Measurements from ENCODE around the gene CHD6. TPM values are rescaled to one million over a fixed set of nuclear protein-coding genes. Genes with fewer than 3 reads are reported as not detected.

Gene CHD6, protein sequence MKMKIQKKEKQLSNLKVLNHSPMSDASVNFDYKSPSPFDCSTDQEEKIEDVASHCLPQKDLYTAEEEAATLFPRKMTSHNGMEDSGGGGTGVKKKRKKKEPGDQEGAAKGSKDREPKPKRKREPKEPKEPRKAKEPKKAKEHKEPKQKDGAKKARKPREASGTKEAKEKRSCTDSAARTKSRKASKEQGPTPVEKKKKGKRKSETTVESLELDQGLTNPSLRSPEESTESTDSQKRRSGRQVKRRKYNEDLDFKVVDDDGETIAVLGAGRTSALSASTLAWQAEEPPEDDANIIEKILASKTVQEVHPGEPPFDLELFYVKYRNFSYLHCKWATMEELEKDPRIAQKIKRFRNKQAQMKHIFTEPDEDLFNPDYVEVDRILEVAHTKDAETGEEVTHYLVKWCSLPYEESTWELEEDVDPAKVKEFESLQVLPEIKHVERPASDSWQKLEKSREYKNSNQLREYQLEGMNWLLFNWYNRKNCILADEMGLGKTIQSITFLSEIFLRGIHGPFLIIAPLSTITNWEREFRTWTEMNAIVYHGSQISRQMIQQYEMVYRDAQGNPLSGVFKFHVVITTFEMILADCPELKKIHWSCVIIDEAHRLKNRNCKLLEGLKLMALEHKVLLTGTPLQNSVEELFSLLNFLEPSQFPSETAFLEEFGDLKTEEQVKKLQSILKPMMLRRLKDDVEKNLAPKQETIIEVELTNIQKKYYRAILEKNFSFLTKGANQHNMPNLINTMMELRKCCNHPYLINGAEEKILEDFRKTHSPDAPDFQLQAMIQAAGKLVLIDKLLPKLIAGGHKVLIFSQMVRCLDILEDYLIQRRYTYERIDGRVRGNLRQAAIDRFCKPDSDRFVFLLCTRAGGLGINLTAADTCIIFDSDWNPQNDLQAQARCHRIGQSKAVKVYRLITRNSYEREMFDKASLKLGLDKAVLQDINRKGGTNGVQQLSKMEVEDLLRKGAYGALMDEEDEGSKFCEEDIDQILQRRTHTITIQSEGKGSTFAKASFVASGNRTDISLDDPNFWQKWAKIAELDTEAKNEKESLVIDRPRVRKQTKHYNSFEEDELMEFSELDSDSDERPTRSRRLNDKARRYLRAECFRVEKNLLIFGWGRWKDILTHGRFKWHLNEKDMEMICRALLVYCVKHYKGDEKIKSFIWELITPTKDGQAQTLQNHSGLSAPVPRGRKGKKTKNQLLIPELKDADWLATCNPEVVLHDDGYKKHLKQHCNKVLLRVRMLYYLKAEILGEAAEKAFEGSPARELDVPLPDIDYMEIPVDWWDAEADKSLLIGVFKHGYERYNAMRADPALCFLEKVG (N-terminal part only)
- total RNA-seq: 10 to 100 TPM; 24.7 to 89.7 (median 36.6) TPM

DNA sequence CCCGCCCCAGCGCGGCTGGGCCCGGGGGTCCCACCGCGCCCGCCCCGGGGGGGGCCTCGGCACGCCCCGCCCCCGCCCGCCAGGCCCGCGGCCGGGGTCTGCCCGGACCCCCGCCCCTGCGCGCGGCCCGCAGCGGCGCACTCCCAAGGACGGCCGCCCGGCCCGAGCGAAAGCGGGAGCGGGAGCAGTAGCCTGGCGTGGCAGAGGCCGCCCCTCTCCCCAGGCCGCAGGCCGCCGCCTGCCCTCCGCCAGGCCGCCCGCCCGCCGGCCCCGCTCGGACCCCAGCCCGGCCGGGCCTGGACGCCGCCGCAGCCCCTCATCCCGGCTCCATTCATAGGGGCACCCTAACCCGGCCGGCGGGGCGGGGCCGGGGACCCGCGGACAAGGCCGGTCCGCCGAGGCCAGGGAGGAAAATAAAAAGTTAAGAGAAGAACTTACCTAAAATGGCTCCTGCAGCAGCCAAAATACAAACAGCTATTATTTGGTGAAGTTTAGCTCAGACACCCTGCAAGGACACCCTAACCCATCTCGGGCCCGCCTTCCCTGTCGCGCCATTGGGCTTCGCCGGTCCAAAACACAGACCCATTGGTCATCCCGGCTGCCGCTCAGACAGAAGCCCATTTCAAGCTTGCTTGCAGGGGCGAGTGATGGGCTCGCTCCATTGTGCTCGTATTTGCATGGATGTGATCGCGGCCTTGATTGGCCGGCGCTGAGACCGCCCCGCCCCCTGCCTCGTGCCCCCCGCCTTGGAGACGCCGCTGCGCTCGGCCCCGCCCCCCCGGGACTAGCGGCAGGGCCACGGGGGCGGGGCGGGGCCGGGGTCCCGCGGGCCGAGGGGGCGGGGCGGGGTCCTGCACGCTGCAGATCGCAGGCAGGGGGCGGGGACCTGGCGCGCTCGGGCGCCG, at the start of gene CHD6:
CHD6 (minus strand) TSS at position 476 of the 905 bp plus-strand sequence. CDS start 67,040 bp downstream, outside the sequence.
- Histone ChIP-seq H3K9me3 (no peaks in the 10 kb centered on the region), H3K27ac (peak within 1 kb of the TSS; percentile 96), H3K36me3 (no peaks in the 10 kb centered on the region), H3K4me1 (peaks cover 39% of the 10 kb centered on the region), H3K27me3 (no peaks in the 10 kb centered on the region), H3K4me3 (peak within 1 kb of the TSS; percentile 92)
- under 1% methylated on average over 26 of the region's 102 CpGs for WGBS
- TF ChIP-seq, protein P1, sequence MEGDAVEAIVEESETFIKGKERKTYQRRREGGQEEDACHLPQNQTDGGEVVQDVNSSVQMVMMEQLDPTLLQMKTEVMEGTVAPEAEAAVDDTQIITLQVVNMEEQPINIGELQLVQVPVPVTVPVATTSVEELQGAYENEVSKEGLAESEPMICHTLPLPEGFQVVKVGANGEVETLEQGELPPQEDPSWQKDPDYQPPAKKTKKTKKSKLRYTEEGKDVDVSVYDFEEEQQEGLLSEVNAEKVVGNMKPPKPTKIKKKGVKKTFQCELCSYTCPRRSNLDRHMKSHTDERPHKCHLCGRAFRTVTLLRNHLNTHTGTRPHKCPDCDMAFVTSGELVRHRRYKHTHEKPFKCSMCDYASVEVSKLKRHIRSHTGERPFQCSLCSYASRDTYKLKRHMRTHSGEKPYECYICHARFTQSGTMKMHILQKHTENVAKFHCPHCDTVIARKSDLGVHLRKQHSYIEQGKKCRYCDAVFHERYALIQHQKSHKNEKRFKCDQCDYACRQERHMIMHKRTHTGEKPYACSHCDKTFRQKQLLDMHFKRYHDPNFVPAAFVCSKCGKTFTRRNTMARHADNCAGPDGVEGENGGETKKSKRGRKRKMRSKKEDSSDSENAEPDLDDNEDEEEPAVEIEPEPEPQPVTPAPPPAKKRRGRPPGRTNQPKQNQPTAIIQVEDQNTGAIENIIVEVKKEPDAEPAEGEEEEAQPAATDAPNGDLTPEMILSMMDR (IDR thresholded peaks at IDR 0.05): no peak
- TF ChIP-seq POLR2AphosphoS5 (IDR thresholded peaks at IDR 0.05) (peak in 2 of 3 donors; percentile 11 to 47), POLR2A (IDR thresholded peaks at IDR 0.05) (peak in 1 of 2 donors; percentile 51), EP300 (IDR thresholded peaks at IDR 0.05) (no peak)
- peak; percentile 99 for DNase-seq (ENCODE audit: low spot score in 2 of 2)

DNA sequence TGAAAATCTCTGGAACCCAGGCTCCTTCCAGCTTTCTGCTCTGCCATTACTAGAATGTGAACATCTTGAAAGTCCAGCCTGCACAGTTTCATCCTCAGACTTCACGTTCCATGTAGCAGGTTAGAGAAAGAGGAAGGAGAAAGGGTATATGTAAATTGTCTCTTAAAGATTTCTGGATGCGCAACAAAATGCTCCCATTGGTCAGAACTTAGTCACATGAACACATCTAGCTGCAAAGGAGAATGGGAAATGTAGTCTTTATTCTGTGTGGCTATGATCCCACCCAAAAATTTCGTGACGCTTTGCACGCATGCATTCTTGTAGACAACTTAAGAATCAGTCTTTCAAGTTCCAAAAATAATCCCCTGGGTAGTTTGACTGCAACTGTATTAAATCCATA, 46.4 kb upstream of the CHD6 start:
- 57% methylated on average over 5 of the region's 5 CpGs for WGBS
- no peak overlapping the region for H3K4me3 ChIP-seq
- H3K27me3 ChIP-seq: peaks cover 3% of the 10 kb centered on the region
- H3K9me3 ChIP-seq: no peaks in the 10 kb centered on the region
- no peak overlapping the region for H3K27ac ChIP-seq
- TF ChIP-seq POLR2A (IDR thresholded peaks at IDR 0.05) (no peak), POLR2AphosphoS5 (IDR thresholded peaks at IDR 0.05) (no peak), EP300 (IDR thresholded peaks at IDR 0.05) (no peak)
- TF ChIP-seq, protein P1 (IDR thresholded peaks at IDR 0.05): no peak
- no peak for DNase-seq (ENCODE audit: low spot score in 2 of 2)
- H3K36me3 ChIP-seq: no peaks in the 10 kb centered on the region
- H3K4me1 ChIP-seq: no peaks in the 10 kb centered on the region

DNA sequence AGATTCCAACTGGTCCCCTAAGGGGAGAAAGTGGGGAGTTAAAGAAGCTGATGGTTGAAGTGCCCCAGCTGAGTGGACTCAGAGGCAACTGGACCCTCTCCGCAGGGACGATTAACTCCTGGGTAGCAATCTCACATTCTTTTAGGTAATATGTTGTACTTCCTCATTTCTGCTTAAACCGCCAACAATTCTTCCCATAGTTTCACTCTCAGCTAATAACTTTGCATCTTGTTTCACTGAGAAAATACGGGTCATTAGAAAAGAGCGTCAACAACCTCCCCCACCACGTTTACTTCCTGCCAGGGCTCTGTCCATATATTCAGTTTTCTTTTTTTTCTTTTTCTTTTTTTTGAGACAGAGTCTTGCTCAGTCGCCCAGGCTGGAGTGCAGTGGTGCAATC, 39.5 kb upstream of the CHD6 start:
- Histone ChIP-seq H3K9me3 (no peaks in the 10 kb centered on the region), H3K4me3 (no peak overlapping the region), H3K36me3 (no peaks in the 10 kb centered on the region), H3K27ac (no peak overlapping the region), H3K27me3 (peaks cover 6% of the 10 kb centered on the region), H3K4me1 (no peaks in the 10 kb centered on the region)
- TF ChIP-seq POLR2AphosphoS5 (IDR thresholded peaks at IDR 0.05): no peak
- TF ChIP-seq EP300 (IDR thresholded peaks at IDR 0.05): no peak
- TF ChIP-seq, protein P1 (IDR thresholded peaks at IDR 0.05): no peak
- TF ChIP-seq POLR2A (IDR thresholded peaks at IDR 0.05): no peak
- WGBS: 65% methylated on average over 7 of the region's 7 CpGs
- no peak for DNase-seq (ENCODE audit: low spot score in 2 of 2)

DNA sequence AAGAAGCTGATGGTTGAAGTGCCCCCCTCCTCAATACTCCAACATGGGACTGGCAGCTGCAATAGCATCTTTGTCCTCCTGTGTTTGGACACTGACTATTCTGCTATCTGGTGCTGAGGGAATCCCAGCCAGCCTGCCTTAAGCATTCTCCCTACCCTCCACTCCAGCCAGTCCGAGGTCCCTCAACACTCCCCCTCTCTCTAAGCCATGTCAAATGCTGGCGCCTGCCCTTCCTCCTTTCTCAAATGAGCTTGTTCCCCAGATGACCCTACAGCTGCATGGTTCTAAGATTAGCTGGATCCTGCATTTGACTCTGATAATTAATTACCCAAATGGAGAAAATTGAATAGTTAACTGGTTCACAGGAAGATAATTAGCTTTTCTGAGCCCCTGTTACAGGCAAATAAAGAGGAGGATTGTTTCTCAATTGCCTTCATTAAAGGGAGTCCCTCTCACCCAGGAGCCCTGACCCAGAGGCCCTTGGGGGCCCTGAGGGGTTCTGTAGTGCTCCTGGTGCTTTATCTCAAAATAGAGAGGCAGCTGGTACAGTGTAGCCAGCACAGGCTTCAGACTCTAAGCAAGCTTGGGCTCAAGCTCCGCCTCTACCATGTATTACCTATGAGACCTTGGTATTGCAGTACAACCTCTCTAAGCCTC, 37.9 kb upstream of the CHD6 start:
- Histone ChIP-seq H3K27ac (no peak overlapping the region), H3K36me3 (no peaks in the 10 kb centered on the region), H3K4me3 (no peak overlapping the region), H3K27me3 (peaks cover 4% of the 10 kb centered on the region), H3K9me3 (no peaks in the 10 kb centered on the region), H3K4me1 (peaks cover under 1% of the 10 kb centered on the region)
- TF ChIP-seq POLR2AphosphoS5 (IDR thresholded peaks at IDR 0.05) (no peak), EP300 (IDR thresholded peaks at IDR 0.05) (no peak), POLR2A (IDR thresholded peaks at IDR 0.05) (no peak)
- TF ChIP-seq, protein P1 (IDR thresholded peaks at IDR 0.05): no peak
- 81% methylated on average over 3 of the region's 3 CpGs for WGBS
- DNase-seq (ENCODE audit: low spot score in 2 of 2): no peak
